ENCODE results near the gene FYB1.
"Not testable (repeated sequence)": the region's sequence is repeated elsewhere in the genome, so short reads cannot be mapped to it uniquely, and the experiment has no call there.

Gene FYB1

GRCh38 chr5:39186289-39186688, 33.1 kb downstream of the FYB1 start:
- DNase-seq, result no peak

GRCh38 chr5:39185761-39186160, 33.6 kb downstream of the FYB1 start:
- DNase-seq, result no peak

GRCh38 chr5:39179561-39179960, 39.8 kb downstream of the FYB1 start:
- not testable (repeated sequence) for DNase-seq

GRCh38 chr5:39178861-39179260, 40.5 kb downstream of the FYB1 start:
- DNase-seq, result no peak

GRCh38 chr5:39178171-39178570, 41.2 kb downstream of the FYB1 start:
- no peak for DNase-seq

- DNase-seq, result no peak
Measured at GRCh38 chr5:39177631-39177964, 41.8 kb downstream of the FYB1 start.

GRCh38 chr5:39176759-39177630, 42.4 kb downstream of the FYB1 start:
- no peak for DNase-seq

- no peak for DNase-seq
Measured at GRCh38 chr5:39175273-39175955, 43.9 kb downstream of the FYB1 start.

GRCh38 chr5:39173069-39173468, 46.3 kb downstream of the FYB1 start:
- no peak for DNase-seq

- DNase-seq, result no peak
Measured at GRCh38 chr5:39172593-39172992, 46.8 kb downstream of the FYB1 start.

- no peak for DNase-seq
Measured at GRCh38 chr5:39171647-39172046, 47.7 kb downstream of the FYB1 start.

GRCh38 chr5:39169081-39169480, 50.3 kb downstream of the FYB1 start:
- no peak for DNase-seq

- DNase-seq, result no peak
Measured at GRCh38 chr5:39167972-39168342, 51.4 kb downstream of the FYB1 start.

GRCh38 chr5:39167141-39167971, 52.0 kb downstream of the FYB1 start:
- no peak for DNase-seq

GRCh38 chr5:39164529-39165402, 54.6 kb downstream of the FYB1 start:
- no peak for DNase-seq

- no peak for DNase-seq
Measured at GRCh38 chr5:39164016-39164415, 55.3 kb downstream of the FYB1 start.

- no peak for DNase-seq
Measured at GRCh38 chr5:39161578-39161977, 57.8 kb downstream of the FYB1 start.

GRCh38 chr5:39160576-39161213, 58.7 kb downstream of the FYB1 start:
- DNase-seq, result no peak

- DNase-seq, result no peak
Measured at GRCh38 chr5:39159811-39160490, 59.4 kb downstream of the FYB1 start.

GRCh38 chr5:39158786-39159185, 60.6 kb downstream of the FYB1 start:
- no peak for DNase-seq

GRCh38 chr5:39158127-39158593, 61.2 kb downstream of the FYB1 start:
- DNase-seq, result no peak
